Activated CD4-positive, alpha-beta T cell treated with anti-CD3 and anti-CD28 coated beads, Interleukin-2, amount 50 U/mL, for 24 hours (primary cell): ENCODE results near the gene QKI.

Experiments
- DNase-seq, 2 donors: peaks; one replicate each; pipeline ENCODE4 v3.0.0-alpha.2; 2020; ENCODE audit warnings: low read depth in 1 of 2, low spot score in 1 of 2

Gene QKI

GRCh38 chr6:163605385-163606097, 191.0 kb downstream of the QKI start:
- no peak for DNase-seq

- DNase-seq = no peak
These were observed 193.3 kb downstream of the QKI start for GRCh38 chr6:163607792-163608191.

DNA sequence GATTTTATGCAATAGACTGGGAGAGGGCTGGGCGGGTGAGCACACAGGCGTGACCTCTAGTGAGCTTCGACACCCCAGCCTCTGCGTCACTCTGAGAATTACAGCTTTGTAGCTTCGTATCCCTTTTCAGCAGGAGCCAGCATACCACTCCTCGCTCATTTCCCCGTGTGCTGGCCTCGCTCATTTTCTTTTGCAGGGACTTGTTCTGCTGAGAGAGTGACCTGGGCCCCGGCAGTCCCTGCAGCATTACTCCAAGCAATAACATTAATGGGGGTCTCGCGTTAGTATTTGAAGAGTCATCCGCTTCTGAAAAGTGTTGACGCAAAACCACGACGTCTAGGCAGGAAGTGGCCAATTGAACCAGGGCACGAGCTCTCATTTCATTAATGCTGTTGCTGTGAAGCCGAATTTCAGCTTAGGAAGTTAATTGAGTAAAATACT, 193.7 kb downstream of the QKI start:
- no peak for DNase-seq

- no peak for DNase-seq
These were observed 197.7 kb downstream of the QKI start for GRCh38 chr6:163612200-163612599.

DNA sequence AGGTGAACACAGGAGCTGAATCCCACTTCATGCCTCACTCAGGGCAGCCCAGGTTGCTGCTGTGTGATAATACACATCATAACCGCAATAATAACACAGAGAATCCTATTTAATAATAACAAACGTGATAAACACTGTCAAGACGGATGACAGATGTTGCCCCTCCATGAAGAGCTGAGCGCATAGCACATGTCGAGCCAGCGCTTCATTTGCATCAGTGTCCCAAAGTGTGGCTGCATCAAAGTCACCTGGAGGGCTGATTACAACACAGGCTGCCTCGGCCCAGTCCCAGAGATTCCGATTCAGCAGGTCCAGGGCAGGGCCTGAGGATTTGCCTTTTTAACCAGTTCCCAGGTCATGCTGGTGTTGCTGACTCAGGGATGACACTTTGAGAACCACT, 198.5 kb downstream of the QKI start:
- no peak for DNase-seq

DNA sequence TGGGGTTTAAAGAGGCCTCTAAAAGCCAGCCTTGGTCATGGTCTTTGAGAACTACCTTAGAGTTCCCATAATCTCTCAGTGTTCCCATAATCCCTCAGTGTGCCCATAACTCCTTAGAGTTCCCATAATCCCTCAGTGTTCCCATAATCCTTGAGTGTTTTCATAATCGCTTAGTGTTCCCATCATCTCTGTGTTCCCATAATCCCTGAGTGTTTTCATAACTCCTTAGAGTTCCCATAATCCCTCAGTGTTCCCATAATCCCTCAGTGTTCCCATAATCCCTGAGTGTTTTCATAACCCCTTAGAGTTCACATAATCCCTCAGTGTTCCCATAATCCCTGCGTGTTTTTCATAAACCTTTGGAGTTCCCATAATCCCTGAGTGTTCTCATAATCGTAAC, 199.2 kb downstream of the QKI start:
- DNase-seq = no peak

GRCh38 chr6:163616452-163616851, 201.9 kb downstream of the QKI start:
- no peak for DNase-seq

DNA sequence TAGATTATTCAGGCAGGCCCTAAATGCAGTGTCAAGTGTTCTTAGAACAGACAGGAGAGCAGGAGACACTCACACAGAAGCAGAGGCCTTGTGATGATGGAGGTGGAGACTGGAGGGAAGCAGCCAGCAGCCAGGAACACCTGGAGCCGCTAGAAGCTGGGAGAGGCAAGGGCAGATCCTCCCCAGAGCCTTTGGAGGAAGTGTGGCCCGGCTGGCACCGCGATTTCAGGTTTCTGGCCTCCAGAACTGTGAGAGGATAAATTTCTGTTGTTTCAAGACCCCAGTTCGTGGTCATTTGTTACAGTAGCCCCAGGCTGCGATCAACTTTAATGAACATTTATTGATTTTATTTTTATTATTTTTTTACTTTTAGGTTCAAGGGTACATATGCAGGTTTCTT, 203.0 kb downstream of the QKI start:
- no peak for DNase-seq

DNA sequence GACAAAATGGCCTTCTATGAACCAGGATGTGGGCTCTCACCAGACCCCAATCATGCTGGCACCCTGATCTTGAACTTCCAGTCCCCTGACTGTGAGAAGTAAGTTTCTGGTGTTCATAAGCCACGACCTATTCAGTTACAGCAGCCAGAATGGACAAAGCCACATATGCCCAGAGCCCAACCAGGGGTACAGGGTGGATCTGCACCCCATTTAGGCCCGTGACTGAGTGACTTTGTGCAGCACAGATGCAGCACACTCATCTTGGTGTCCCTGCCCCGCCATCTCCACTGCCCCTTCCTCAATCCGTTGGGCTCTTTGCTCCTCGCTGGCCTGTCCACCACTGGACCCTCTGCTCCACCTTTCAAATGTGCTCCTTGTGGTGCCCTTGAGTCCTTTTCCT, 205.6 kb downstream of the QKI start:
- no peak for DNase-seq

DNA sequence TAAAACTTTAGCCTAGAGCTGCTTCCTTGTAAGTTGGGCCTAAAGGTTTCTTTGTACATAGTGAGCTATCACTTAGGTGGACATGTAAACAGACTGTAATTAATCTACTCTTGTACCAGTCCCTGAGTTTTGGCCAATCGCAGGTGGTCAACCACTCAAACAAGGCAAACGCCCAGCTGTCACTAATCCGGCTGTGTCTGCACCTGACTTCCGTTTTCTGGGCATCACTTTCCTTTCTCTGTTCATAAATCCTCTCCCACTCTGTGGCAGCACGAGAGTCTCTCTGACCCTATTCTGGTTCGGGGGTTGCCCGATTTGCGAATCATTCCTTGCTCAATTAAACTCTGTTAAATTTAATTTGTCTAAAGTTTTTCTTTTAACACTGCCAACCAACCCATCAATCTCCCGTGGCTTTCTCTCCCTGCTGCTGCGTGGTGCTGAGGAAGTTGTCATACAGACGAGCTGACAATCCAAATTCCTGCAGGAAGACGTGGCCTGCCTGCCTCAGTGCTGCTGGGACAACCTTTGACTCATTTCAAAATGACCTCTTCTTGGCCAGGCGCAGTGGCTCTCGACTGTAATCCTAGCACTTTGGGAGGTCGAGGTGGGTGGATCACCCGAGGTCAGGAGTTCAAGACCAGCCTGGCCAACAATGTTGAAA, 206.3 kb downstream of the QKI start:
- no peak for DNase-seq

DNA sequence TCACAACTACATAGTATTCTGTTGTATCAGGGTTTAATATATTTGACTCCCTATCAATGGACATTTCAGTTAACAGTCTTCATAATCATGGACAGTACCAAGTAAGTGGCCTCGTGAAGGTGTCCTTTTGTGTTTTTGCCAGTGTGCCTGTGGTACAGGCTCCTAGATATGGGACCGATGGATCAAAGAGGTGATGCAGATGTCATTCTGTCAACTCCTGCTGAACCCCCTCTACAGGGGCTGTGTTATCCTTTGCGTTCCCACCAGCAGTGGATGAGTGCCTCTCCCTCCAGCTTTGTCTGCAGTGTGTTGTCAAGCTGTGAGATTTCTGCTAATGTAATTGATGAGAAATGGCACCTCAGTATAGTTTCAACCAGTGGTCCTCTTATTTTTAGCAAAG, 210.7 kb downstream of the QKI start:
- DNase-seq = no peak

DNA sequence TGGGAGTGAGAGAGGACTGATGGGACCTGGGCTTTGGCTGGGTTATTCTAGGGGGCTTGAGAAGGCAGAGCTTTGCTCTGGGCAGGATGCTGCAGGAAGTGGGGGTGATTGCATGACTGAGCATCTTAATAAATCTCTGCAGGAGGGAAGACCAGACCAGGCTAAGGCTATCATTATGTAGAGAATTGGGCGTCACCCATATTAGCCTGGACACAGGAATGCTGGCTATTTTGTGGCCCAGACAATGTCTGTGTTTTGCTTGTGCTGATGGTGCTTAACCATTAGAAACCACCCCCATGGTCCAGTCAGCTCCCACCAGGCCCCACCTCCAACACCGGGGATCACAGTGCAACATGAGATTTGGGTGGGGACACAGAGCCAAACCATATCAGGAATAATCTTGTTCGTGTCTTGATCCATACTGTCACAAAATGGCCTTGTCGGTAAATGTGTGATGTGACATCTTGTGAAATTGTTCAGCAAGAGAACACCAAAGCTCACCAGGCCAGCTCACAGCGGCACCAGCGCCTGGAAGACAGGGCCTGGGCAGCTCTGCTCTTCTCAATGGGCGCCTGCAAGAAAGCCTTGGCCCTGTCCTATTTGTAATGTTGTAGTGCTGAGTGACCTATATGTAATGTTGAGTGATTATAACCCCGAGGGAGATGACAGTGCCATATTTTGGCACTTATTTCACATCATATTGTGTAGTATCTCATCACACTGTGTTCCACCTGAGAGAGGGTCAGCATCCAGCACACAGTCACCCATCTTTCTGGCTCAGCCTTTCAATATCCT, 211.8 kb downstream of the QKI start:
- DNase-seq = no peak

- DNase-seq = no peak
These were observed 212.9 kb downstream of the QKI start for GRCh38 chr6:163627274-163628062.
